Activated CD8-positive, alpha-beta T cell treated with anti-CD3 and anti-CD28 coated beads, Interleukin-2, amount 10 ng/mL, durations not matched to agents 7 days and 5 days (primary cell): ENCODE data around the gene NOP58. TPM values are rescaled to one million over a fixed set of nuclear protein-coding genes. Genes with fewer than 3 reads are reported as not detected.
"Not testable (repeated sequence)": the region's sequence is repeated elsewhere in the genome, so short reads cannot be mapped to it uniquely, and the experiment has no call there.

ENCODE experiments used
- ATAC-seq: fragments of 150-1000 bp; cut with Tn5 transposase; one replicate; pipeline ENCODE4 v1.10.0; 2021; ENCODE audit warnings: moderate library complexity
- CTCF ChIA-PET: fragments of 350-600 bp; sonication (Branson Sonifier 250); formaldehyde crosslinking; loops from one replicate; lab custom pipeline; 2021; ENCODE audit warnings: antibody characterized with exemption; lab: Charles Lee
- POLR2A ChIA-PET: fragments of 350-600 bp; sonication (Branson Sonifier 250); formaldehyde crosslinking; loops from one replicate; lab custom pipeline; 2021; ENCODE audit warnings: antibody characterized with exemption; lab: Charles Lee
- DNase-seq: peaks from one replicate; pipeline ENCODE4 v3.0.0-alpha.2; 2020
- H3K27ac Mint-ChIP-seq: one replicate; pipeline ENCODE4 v1.8.0; 2021; ENCODE audit warnings: mild to moderate bottlenecking, mixed read lengths
- H3K27me3 Mint-ChIP-seq: one replicate; pipeline ENCODE4 v1.8.0; 2021; ENCODE audit warnings: low read depth, mixed read lengths
- H3K36me3 Mint-ChIP-seq: one replicate; pipeline ENCODE4 v1.8.0; 2021; ENCODE audit warnings: low read depth, mixed read lengths
- H3K4me1 Mint-ChIP-seq: one replicate; pipeline ENCODE4 v1.8.0; 2021; ENCODE audit warnings: low read depth, mixed read lengths
- H3K4me3 Mint-ChIP-seq: one replicate; pipeline ENCODE4 v1.8.0; 2021; ENCODE audit warnings: mild to moderate bottlenecking, mixed read lengths
- H3K9me3 Mint-ChIP-seq: one replicate; pipeline ENCODE4 v1.8.0; 2022; ENCODE audit warnings: mixed read lengths; ENCODE audit not compliant: insufficient read depth
- total RNA-seq, 2 experiments: library from RNA; stranded (reverse); gene quantifications; one replicate each; pipeline ENCODE4 v1.2.3, GENCODE V29; 2021

Gene NOP58
- total RNA-seq, 2 experiments from 2014 or later = 120 to 122 TPM

- DNase-seq (no peak), ATAC-seq (peak; percentile 13)
- no peak overlapping the region for H3K4me3 Mint-ChIP-seq
- CTCF ChIA-PET = no interaction called here
- peak overlapping the region; percentile 12 for H3K27ac Mint-ChIP-seq
- H3K4me1 Mint-ChIP-seq = no peaks in the 10 kb centered on the region
- no peaks in the 10 kb centered on the region for H3K9me3 Mint-ChIP-seq
- peaks cover 17% of the 10 kb centered on the region for H3K36me3 Mint-ChIP-seq
- POLR2A ChIA-PET = interaction anchor here (0.7 kb wide), 1 partner anchor 167 kb away, joined by 3 read pairs; no protein-coding TSS in a partner anchor
- no peaks in the 10 kb centered on the region for H3K27me3 Mint-ChIP-seq
Measured at GRCh38 chr2:202311823-202312388, 46.3 kb downstream of the NOP58 start.

DNA sequence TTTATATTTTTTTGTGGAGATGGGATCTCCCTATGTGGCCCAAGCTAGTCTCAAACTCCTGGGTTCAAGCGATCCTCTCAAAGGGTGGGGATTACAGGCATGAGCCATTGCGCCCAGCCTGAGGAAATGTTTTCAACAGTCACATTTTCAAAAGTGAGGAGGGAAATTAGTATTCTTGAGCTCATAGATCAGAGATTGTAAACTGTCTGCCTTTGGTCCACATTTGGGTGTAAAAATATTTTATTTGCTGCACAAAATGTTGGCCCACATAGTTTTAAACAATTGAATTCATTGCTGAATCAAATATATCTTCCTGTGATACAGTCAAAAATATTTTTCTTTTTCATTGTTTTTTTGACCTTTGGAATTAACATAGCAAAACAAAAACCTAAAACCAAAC is 48.6 kb downstream of the NOP58 start:
- Mint-ChIP-seq H3K27ac (no peak overlapping the region), H3K27me3 (no peaks in the 10 kb centered on the region), H3K9me3 (no peaks in the 10 kb centered on the region), H3K4me3 (no peak overlapping the region), H3K36me3 (peaks cover 6% of the 10 kb centered on the region), H3K4me1 (no peaks in the 10 kb centered on the region)
- no peak for ATAC-seq
- ChIA-PET POLR2A (no interaction called here), CTCF (no interaction called here)
- DNase-seq = no peak

DNA sequence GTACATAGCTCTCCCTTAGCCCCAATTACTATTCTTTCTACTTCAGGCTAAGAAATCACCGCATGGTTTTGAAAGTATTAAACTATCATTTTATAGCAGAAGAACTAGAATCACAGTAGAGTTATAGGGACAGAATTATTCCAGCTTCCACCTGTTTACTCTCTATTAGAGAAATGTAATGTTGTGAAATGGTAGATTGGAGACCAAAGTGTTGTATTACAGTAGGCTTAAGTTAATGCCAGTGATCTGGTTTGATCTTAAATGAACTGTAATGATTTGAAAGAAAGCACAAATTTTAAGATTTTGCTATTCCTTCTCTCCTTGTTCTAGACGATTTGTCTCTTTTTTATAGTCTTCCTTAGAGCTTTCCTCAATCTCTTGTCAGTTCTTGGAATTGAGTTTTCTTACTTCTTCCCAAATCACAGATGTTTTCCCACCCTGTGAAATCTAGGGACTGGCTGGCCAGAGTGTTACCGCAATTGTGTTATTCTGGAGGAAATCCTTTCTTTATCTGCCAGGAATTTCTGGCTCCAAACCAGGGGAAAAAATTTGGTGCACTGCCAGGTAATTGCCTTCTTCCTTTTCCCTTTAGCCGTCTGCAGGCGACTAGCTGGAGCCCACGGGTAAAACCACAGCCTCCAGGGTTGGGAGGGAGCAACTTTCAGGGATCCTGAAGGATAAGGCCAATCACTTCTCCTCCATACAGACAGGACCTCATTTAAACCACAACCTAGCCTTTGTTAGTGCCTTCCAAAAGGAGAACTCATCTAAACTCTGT is 51.7 kb downstream of the NOP58 start:
- Mint-ChIP-seq H3K36me3 (no peaks in the 10 kb centered on the region), H3K4me1 (no peaks in the 10 kb centered on the region), H3K9me3 (no peaks in the 10 kb centered on the region), H3K4me3 (no peak overlapping the region), H3K27ac (no peak overlapping the region), H3K27me3 (no peaks in the 10 kb centered on the region)
- no peak for DNase-seq
- ATAC-seq = no peak
- CTCF ChIA-PET = interaction anchor here (0.6 kb wide), 1 partner anchor 155 kb away, joined by 3 read pairs; no protein-coding TSS in a partner anchor
- POLR2A ChIA-PET = interaction anchor here (0.7 kb wide), 1 partner anchor 13 kb away, joined by 3 read pairs; no protein-coding TSS in a partner anchor

- CTCF ChIA-PET, H3K27ac Mint-ChIP-seq, H3K36me3 Mint-ChIP-seq, POLR2A ChIA-PET, H3K9me3 Mint-ChIP-seq, H3K4me3 Mint-ChIP-seq, DNase-seq, H3K27me3 Mint-ChIP-seq, H3K4me1 Mint-ChIP-seq, ATAC-seq: not testable (repeated sequence)
Measured at GRCh38 chr2:202320362-202320761, 54.8 kb downstream of the NOP58 start.

DNA sequence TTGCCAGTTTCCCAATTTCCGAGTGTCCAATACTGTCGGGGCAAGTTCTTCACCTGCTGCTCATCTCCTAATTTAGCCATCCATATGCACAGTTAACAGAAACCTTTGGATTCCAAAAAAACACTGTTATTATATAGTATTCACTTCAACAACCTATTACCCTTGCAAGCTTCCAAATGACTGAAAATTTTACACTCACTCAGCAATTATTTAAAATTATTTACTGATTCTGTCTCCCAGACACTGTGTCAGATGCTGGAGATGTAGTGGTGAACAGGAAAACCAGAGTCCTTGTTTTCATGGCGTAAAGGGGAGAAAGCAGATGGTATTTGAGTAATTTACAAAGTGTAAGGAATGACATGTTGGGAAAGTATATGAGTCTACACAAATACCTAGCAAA is 56.9 kb downstream of the NOP58 start:
- Mint-ChIP-seq H3K27ac (no peak overlapping the region), H3K9me3 (no peaks in the 10 kb centered on the region), H3K36me3 (no peaks in the 10 kb centered on the region), H3K27me3 (no peaks in the 10 kb centered on the region), H3K4me1 (no peaks in the 10 kb centered on the region), H3K4me3 (no peak overlapping the region)
- ChIA-PET CTCF (no interaction called here), POLR2A (no interaction called here)
- no peak for ATAC-seq
- no peak for DNase-seq

- no peaks in the 10 kb centered on the region for H3K27me3 Mint-ChIP-seq
- ChIA-PET POLR2A (no interaction called here), CTCF (no interaction called here)
- H3K36me3 Mint-ChIP-seq = no peaks in the 10 kb centered on the region
- DNase-seq (no peak), ATAC-seq (no peak)
- no peaks in the 10 kb centered on the region for H3K9me3 Mint-ChIP-seq
- H3K4me1 Mint-ChIP-seq = no peaks in the 10 kb centered on the region
- no peak overlapping the region for H3K4me3 Mint-ChIP-seq
- H3K27ac Mint-ChIP-seq = no peak overlapping the region
Measured at GRCh38 chr2:202327858-202328257, 62.3 kb downstream of the NOP58 start.

DNA sequence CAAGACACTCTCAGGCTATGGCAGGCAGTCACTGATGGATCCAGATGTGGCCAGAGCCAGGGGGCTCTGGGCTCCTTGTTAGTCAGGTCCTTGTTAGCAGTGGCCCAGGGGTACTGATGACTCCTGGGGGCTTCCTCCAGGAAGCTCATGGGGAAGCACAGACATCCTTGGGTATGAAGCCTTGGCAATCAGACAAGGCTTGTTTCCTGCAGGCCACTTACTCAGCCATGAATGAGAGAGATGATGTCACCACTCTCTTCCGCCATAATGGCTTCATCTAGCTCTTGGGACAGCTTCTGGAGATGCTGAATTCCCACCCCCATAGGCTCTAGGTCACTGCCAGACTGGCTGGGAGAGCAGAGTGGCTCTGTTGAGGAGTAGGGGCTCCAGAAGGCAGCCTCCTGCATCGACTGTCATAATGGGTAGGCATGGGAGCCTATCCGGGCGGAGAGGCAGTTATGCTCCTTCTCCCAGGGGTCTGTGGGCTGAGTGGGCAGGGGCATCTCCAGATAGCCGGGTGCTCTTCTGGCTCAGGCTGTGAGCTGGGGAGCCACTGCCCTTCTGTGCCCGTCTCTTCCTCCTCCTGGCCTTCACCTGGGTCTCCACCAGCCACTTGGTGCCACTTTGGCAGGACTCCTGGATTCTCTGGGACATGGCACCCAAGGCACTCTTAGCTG is 70.4 kb downstream of the NOP58 start:
- POLR2A ChIA-PET = no interaction called here
- no peak overlapping the region for H3K27ac Mint-ChIP-seq

GRCh38 chr2:202337151-202337550 is 71.6 kb downstream of the NOP58 start:
- no peaks in the 10 kb centered on the region for H3K4me1 Mint-ChIP-seq
- H3K36me3 Mint-ChIP-seq = no peaks in the 10 kb centered on the region
- ATAC-seq = no peak
- H3K4me3 Mint-ChIP-seq = no peak overlapping the region
- ChIA-PET POLR2A (interaction anchor here (0.5 to 0.6 kb wide), 2 partner anchors 630 to 641 kb away, joined by 3 to 4 read pairs; no protein-coding TSS in a partner anchor), CTCF (no interaction called here)
- no peak for DNase-seq
- H3K27ac Mint-ChIP-seq = no peak overlapping the region
- no peaks in the 10 kb centered on the region for H3K9me3 Mint-ChIP-seq
- no peaks in the 10 kb centered on the region for H3K27me3 Mint-ChIP-seq

More for the DNA sequence above, 70.4 kb downstream of the NOP58 start:
- DNase-seq (no peak), ATAC-seq (no peak)
- Mint-ChIP-seq H3K4me3 (no peak overlapping the region), H3K9me3 (no peaks in the 10 kb centered on the region), H3K27me3 (no peaks in the 10 kb centered on the region), H3K36me3 (no peaks in the 10 kb centered on the region), H3K4me1 (no peaks in the 10 kb centered on the region)
- CTCF ChIA-PET = no interaction called here

- no peak for DNase-seq
- Mint-ChIP-seq H3K27ac (no peak overlapping the region), H3K4me1 (no peaks in the 10 kb centered on the region), H3K9me3 (no peaks in the 10 kb centered on the region), H3K4me3 (no peak overlapping the region), H3K27me3 (no peaks in the 10 kb centered on the region), H3K36me3 (no peaks in the 10 kb centered on the region)
- CTCF ChIA-PET = no interaction called here
- POLR2A ChIA-PET = no interaction called here
- ATAC-seq = no peak
Measured at GRCh38 chr2:202337706-202338346, 72.3 kb downstream of the NOP58 start.

- Mint-ChIP-seq H3K27ac (no peak overlapping the region), H3K27me3 (peaks cover 2% of the 10 kb centered on the region), H3K9me3 (no peaks in the 10 kb centered on the region), H3K36me3 (no peaks in the 10 kb centered on the region), H3K4me1 (no peaks in the 10 kb centered on the region), H3K4me3 (no peak overlapping the region)
- no peak for ATAC-seq
- ChIA-PET POLR2A (no interaction called here), CTCF (no interaction called here)
- DNase-seq = no peak
Measured at GRCh38 chr2:202339071-202339870, 73.7 kb downstream of the NOP58 start.

DNA sequence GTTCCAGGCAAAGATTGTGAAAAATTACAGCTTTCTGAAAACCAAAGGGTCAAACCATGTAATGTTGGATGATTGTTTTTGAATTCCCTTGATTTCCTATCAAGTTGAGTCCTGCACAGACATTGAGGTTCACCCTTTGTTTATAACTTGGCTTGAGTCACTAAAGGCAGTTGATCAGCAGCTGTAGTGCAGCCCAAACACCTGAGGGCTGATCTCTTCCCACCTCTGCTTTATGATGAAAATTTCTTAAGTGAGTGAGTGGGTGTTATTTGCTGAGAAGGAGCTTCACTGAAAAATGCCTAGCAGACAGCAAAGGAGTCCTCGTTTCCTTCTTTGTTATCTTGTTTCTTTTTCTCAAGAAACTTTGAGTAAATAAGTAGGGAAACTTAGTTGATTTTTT is 78.6 kb downstream of the NOP58 start:
- H3K27ac Mint-ChIP-seq = no peak overlapping the region
- no peak for DNase-seq

More for the DNA sequence above, 78.6 kb downstream of the NOP58 start:
- Mint-ChIP-seq H3K9me3 (no peaks in the 10 kb centered on the region), H3K4me3 (no peak overlapping the region), H3K27me3 (peaks cover 2% of the 10 kb centered on the region), H3K4me1 (no peaks in the 10 kb centered on the region), H3K36me3 (no peaks in the 10 kb centered on the region)
- CTCF ChIA-PET = no interaction called here
- ATAC-seq = no peak
- POLR2A ChIA-PET = no interaction called here
